ENCODE measurements around the gene ZSCAN16. TPM values are rescaled to one million over a fixed set of nuclear protein-coding genes. Genes with fewer than 3 reads are reported as not detected.

Gene ZSCAN16
- total and polyA plus RNA-seq, 2 of the 13 experiments (the other 11 are each of a cell fraction or from before 2014, with no cell fraction given), result 5.7 to 12.7 TPM

GRCh38 chr6:28165563-28165962 lies 41.2 kb downstream of the ZSCAN16 start:
- in situ Hi-C loops (cut with HindIII; ENCODE audit: extremely low pct_ligation_motif_present, low pct_unique_long_range_greater_than_20kb) (no loop called here), intact Hi-C loops (cut with micrococcal nuclease; ENCODE audit: unreplicated experiment) (no loop called here)
- H3K4me1 ChIP-seq (ENCODE audit: insufficient read depth, low read length), result peaks cover 13% of the 10 kb centered on the region
- no peak overlapping the region for H2AFZ ChIP-seq (ENCODE audit: low read length)
- no peaks in the 10 kb centered on the region; a peak in 1 of 5 replicates for H3K27me3 ChIP-seq (ENCODE audit: control insufficient read depth in 1 of 2, insufficient read depth in 2 of 2, low read length in 2 of 2)
- TF ChIP-seq NFATC3 (CRISPR knock-in tag; IDR thresholded peaks at IDR 0.05), result no peak
- TF ChIP-seq, protein P1, sequence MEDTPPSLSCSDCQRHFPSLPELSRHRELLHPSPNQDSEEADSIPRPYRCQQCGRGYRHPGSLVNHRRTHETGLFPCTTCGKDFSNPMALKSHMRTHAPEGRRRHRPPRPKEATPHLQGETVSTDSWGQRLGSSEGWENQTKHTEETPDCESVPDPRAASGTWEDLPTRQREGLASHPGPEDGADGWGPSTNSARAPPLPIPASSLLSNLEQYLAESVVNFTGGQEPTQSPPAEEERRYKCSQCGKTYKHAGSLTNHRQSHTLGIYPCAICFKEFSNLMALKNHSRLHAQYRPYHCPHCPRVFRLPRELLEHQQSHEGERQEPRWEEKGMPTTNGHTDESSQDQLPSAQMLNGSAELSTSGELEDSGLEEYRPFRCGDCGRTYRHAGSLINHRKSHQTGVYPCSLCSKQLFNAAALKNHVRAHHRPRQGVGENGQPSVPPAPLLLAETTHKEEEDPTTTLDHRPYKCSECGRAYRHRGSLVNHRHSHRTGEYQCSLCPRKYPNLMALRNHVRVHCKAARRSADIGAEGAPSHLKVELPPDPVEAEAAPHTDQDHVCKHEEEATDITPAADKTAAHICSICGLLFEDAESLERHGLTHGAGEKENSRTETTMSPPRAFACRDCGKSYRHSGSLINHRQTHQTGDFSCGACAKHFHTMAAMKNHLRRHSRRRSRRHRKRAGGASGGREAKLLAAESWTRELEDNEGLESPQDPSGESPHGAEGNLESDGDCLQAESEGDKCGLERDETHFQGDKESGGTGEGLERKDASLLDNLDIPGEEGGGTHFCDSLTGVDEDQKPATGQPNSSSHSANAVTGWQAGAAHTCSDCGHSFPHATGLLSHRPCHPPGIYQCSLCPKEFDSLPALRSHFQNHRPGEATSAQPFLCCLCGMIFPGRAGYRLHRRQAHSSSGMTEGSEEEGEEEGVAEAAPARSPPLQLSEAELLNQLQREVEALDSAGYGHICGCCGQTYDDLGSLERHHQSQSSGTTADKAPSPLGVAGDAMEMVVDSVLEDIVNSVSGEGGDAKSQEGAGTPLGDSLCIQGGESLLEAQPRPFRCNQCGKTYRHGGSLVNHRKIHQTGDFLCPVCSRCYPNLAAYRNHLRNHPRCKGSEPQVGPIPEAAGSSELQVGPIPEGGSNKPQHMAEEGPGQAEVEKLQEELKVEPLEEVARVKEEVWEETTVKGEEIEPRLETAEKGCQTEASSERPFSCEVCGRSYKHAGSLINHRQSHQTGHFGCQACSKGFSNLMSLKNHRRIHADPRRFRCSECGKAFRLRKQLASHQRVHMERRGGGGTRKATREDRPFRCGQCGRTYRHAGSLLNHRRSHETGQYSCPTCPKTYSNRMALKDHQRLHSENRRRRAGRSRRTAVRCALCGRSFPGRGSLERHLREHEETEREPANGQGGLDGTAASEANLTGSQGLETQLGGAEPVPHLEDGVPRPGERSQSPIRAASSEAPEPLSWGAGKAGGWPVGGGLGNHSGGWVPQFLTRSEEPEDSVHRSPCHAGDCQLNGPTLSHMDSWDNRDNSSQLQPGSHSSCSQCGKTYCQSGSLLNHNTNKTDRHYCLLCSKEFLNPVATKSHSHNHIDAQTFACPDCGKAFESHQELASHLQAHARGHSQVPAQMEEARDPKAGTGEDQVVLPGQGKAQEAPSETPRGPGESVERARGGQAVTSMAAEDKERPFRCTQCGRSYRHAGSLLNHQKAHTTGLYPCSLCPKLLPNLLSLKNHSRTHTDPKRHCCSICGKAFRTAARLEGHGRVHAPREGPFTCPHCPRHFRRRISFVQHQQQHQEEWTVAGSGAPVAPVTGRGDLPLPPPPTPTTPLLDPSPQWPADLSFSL (CRISPR knock-in tag; IDR thresholded peaks at IDR 0.05), result no peak
- TF ChIP-seq ZNF329 (CRISPR knock-in tag; IDR thresholded peaks at IDR 0.05; ENCODE audit: low read depth), result no peak
- no peak for TF ChIP-seq SETDB1 (CRISPR knock-in tag; IDR thresholded peaks at IDR 0.05; ENCODE audit: borderline replicate concordance)
- no peak for TF ChIP-seq ZNF3 (CRISPR knock-in tag; IDR thresholded peaks at IDR 0.05)
- TF ChIP-seq, protein P2, sequence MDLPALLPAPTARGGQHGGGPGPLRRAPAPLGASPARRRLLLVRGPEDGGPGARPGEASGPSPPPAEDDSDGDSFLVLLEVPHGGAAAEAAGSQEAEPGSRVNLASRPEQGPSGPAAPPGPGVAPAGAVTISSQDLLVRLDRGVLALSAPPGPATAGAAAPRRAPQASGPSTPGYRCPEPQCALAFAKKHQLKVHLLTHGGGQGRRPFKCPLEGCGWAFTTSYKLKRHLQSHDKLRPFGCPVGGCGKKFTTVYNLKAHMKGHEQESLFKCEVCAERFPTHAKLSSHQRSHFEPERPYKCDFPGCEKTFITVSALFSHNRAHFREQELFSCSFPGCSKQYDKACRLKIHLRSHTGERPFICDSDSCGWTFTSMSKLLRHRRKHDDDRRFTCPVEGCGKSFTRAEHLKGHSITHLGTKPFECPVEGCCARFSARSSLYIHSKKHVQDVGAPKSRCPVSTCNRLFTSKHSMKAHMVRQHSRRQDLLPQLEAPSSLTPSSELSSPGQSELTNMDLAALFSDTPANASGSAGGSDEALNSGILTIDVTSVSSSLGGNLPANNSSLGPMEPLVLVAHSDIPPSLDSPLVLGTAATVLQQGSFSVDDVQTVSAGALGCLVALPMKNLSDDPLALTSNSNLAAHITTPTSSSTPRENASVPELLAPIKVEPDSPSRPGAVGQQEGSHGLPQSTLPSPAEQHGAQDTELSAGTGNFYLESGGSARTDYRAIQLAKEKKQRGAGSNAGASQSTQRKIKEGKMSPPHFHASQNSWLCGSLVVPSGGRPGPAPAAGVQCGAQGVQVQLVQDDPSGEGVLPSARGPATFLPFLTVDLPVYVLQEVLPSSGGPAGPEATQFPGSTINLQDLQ (CRISPR knock-in tag; IDR thresholded peaks at IDR 0.05), result no peak
- TF ChIP-seq CBX2 (IDR thresholded peaks at IDR 0.05; ENCODE audit: low read depth, low read length), result no peak
- TF ChIP-seq CBX2 (CRISPR knock-in tag; IDR thresholded peaks at IDR 0.05; ENCODE audit: low read depth), result no peak
- TF ChIP-seq ZNF230 (CRISPR knock-in tag; IDR thresholded peaks at IDR 0.05), result no peak
- DNase-seq (ENCODE audit: low spot score) (no peak), ATAC-seq (no peak), FAIRE-seq (no peak)
- no peak overlapping the region for H3K4me2 ChIP-seq (ENCODE audit: low read depth, low read length)
- BruUV-seq (replicated peaks), result no TSS peak
- 67% methylated on average over 1 of the region's 1 CpG for WGBS (ENCODE audit: low lambda C conversion rate)
- ChIA-PET POLR2A (interaction anchor here (0.8 kb wide), 1 partner anchor 24 kb away, joined by 3 read pairs; the partner anchor contains the start of gene ZKSCAN8), CTCF (ENCODE audit: low intra/inter-chr PET ratio, low total read pairs) (no interaction called here)
- no peaks in the 10 kb centered on the region for H3K79me2 ChIP-seq (ENCODE audit: insufficient read depth, low read length)
- H3K9me3 ChIP-seq (ENCODE audit: low read length), result no peaks in the 10 kb centered on the region
- no peak overlapping the region for H3K9ac ChIP-seq (ENCODE audit: insufficient read depth, low read depth, low read length)
- no peak overlapping the region for H3K27ac ChIP-seq (ENCODE audit: extremely low read length, insufficient read depth, low read length)
- no peak overlapping the region for H3K4me3 ChIP-seq (replicated peaks in 1 of 3; ENCODE audit: insufficient read depth in 1 of 3, low read depth in 2 of 3, low read length in 3 of 3)
- H3K36me3 ChIP-seq (replicated peaks in 1 of 2; ENCODE audit: control insufficient read depth in 1 of 2, insufficient read depth in 2 of 2, low read length in 2 of 2), result 0 out of 5 replicates have a peak, but pooled peaks cover 0 to 1% of the 10 kb centered on the region in 2 experiments
- H4K20me1 ChIP-seq (ENCODE audit: insufficient read depth, low read length), result no peaks in the 10 kb centered on the region
